Activated CD8-positive, alpha-beta memory T cell treated with anti-CD3 and anti-CD28 coated beads, Interleukin-2, amount 50 U/mL, for 1 hour (primary cell): ENCODE data around the gene RASSF4.

ENCODE experiments used
- DNase-seq: peaks from one replicate; pipeline ENCODE4 v3.0.0-alpha.2; 2020; ENCODE audit errors: extremely low read depth

The RASSF4 gene

GRCh38 chr10:44928462-44928861 lies 31.1 kb upstream of the RASSF4 start:
- no peak for DNase-seq

GRCh38 chr10:44929356-44930255 lies 30.0 kb upstream of the RASSF4 start:
- DNase-seq = no peak

- DNase-seq = no peak
These were observed 28.5 kb upstream of the RASSF4 start for GRCh38 chr10:44930904-44931620.

GRCh38 chr10:44931621-44932516 lies 27.7 kb upstream of the RASSF4 start:
- DNase-seq = no peak

- DNase-seq = peak; percentile 57
These were observed 26.8 kb upstream of the RASSF4 start for GRCh38 chr10:44932517-44933450.

- no peak for DNase-seq
These were observed 25.9 kb upstream of the RASSF4 start for GRCh38 chr10:44933451-44934321.

GRCh38 chr10:44934416-44935200 lies 25.0 kb upstream of the RASSF4 start:
- DNase-seq = no peak

GRCh38 chr10:44935201-44935965 lies 24.2 kb upstream of the RASSF4 start:
- no peak for DNase-seq

GRCh38 chr10:44935966-44936295 lies 23.7 kb upstream of the RASSF4 start:
- DNase-seq = no peak

- no peak for DNase-seq
These were observed 23.2 kb upstream of the RASSF4 start for GRCh38 chr10:44936314-44936975.

GRCh38 chr10:44937196-44938005 lies 22.2 kb upstream of the RASSF4 start:
- DNase-seq = no peak

GRCh38 chr10:44938956-44939355 lies 20.6 kb upstream of the RASSF4 start:
- no peak for DNase-seq

- DNase-seq = no peak
These were observed 19.8 kb upstream of the RASSF4 start for GRCh38 chr10:44939691-44940401.

GRCh38 chr10:44944354-44944753 lies 15.2 kb upstream of the RASSF4 start:
- no peak for DNase-seq

- no peak for DNase-seq
These were observed 13.4 kb upstream of the RASSF4 start for GRCh38 chr10:44946205-44946604.

GRCh38 chr10:44947371-44948152 lies 12.0 kb upstream of the RASSF4 start:
- no peak for DNase-seq
